ENCODE measurements around the gene GK.

DNA sequence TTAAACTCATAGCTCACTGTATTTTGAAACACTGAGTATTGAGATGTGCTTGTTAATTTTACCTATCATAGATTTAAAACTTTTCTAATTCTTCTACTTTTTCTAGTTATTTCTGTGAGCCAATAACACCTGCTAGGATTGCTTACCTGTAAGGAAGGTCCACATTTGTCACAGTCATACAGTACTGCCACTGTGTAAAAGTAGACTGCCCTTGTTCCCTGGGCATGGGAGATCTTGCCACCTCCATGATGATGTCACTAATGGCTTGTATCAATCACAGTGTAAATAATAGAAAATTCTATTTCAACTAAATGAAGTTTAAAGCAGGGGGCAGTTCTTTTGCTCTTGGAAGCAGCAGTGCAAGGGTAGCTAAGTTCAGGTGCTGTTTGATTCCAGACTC lies 35.9 kb downstream of the GK start:
- TF ChIP-seq, protein P1, sequence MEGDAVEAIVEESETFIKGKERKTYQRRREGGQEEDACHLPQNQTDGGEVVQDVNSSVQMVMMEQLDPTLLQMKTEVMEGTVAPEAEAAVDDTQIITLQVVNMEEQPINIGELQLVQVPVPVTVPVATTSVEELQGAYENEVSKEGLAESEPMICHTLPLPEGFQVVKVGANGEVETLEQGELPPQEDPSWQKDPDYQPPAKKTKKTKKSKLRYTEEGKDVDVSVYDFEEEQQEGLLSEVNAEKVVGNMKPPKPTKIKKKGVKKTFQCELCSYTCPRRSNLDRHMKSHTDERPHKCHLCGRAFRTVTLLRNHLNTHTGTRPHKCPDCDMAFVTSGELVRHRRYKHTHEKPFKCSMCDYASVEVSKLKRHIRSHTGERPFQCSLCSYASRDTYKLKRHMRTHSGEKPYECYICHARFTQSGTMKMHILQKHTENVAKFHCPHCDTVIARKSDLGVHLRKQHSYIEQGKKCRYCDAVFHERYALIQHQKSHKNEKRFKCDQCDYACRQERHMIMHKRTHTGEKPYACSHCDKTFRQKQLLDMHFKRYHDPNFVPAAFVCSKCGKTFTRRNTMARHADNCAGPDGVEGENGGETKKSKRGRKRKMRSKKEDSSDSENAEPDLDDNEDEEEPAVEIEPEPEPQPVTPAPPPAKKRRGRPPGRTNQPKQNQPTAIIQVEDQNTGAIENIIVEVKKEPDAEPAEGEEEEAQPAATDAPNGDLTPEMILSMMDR (IDR thresholded peaks at IDR 0.05) = no peak
- TF ChIP-seq ZFX (IDR thresholded peaks at IDR 0.05; ENCODE audit: borderline replicate concordance) = no peak

Data from 22Rv1 (cell line).